BJ (cell line): ENCODE measurements around the gene TRMT11. TPM values are rescaled to one million over a fixed set of nuclear protein-coding genes. Genes with fewer than 3 reads are reported as not detected.

ENCODE experiments used
- CTCF ChIA-PET: fragments of 350-600 bp; formaldehyde crosslinking; extraction: SDS; loops from one replicate; lab custom pipeline; 2021; ENCODE audit warnings: antibody characterized with exemption, inconsistent platforms; lab: Yijun Ruan, JAX
- POLR2A ChIA-PET: fragments of 300-600 bp; sonication (Branson Sonifier 250); formaldehyde crosslinking; extraction: SDS; loops from one replicate; lab custom pipeline; 2021; ENCODE audit warnings: antibody characterized with exemption; lab: Charles Lee
- DNase-seq: peaks from one replicate; pipeline ENCODE4 v3.0.0-alpha.2; 2011; ENCODE audit warnings: low read depth
- H3K27me3 ChIP-seq: 2 replicates; pipeline ENCODE4 v1.6.0; 2011; ENCODE audit warnings: low read length; ENCODE audit not compliant: control insufficient read depth, insufficient read depth
- H3K36me3 ChIP-seq: 2 replicates; pipeline ENCODE4 v1.5.1; 2011; ENCODE audit warnings: low read length; ENCODE audit not compliant: control insufficient read depth, insufficient read depth
- H3K4me3 ChIP-seq: 2 replicates; pipeline ENCODE4 v1.5.1; 2011; ENCODE audit warnings: low read depth, mild to moderate bottlenecking, control low read depth, low read length
- polyA plus RNA-seq: library from polyadenylated mRNA; depleted of rRNA; stranded (reverse); fragments of >200 nt; gene quantifications from 2 replicates; pipeline ENCODE4 v1.2.3, GENCODE V29; 2011
- TF ChIP-seq, protein P1 (sequence below): IDR thresholded peaks from 2 replicates; pipeline ENCODE4 v1.5.1; 2011; ENCODE audit warnings: low read depth, mild to moderate bottlenecking, control low read depth, inconsistent platforms, low read length, moderate library complexity; ENCODE audit not compliant: insufficient read depth

The TRMT11 gene
- polyA plus RNA-seq, 1 experiment: 10.1 TPM

DNA sequence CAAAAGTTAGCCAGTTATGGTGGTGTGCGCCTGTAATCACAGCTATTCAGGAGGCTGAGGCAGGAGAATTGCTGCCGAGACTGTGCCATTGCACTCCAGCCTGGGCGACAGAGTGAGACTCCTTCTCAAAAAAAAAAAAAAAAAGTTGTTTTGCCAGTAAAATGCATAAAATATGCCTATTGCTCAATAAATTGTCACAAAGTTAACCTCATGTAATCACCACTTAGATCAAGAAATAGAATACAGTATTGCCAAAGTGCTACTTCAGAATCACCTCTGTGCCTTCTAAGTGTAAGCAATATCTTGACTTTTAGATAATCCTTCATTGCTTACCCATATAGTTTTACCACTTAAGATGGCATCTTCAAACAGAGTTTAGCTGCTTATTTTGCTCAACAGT, 80.7 kb downstream of the TRMT11 start:
- Histone ChIP-seq H3K4me3 (no peak overlapping the region), H3K27me3 (no peaks in the 10 kb centered on the region), H3K36me3 (no peaks in the 10 kb centered on the region)
- ChIA-PET CTCF (interaction anchor here (0.6 kb wide), 1 partner anchor 49 kb away, joined by 3 read pairs; no protein-coding TSS in a partner anchor), POLR2A (no interaction called here)
- no peak for DNase-seq
- TF ChIP-seq, protein P1, sequence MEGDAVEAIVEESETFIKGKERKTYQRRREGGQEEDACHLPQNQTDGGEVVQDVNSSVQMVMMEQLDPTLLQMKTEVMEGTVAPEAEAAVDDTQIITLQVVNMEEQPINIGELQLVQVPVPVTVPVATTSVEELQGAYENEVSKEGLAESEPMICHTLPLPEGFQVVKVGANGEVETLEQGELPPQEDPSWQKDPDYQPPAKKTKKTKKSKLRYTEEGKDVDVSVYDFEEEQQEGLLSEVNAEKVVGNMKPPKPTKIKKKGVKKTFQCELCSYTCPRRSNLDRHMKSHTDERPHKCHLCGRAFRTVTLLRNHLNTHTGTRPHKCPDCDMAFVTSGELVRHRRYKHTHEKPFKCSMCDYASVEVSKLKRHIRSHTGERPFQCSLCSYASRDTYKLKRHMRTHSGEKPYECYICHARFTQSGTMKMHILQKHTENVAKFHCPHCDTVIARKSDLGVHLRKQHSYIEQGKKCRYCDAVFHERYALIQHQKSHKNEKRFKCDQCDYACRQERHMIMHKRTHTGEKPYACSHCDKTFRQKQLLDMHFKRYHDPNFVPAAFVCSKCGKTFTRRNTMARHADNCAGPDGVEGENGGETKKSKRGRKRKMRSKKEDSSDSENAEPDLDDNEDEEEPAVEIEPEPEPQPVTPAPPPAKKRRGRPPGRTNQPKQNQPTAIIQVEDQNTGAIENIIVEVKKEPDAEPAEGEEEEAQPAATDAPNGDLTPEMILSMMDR: no peak

DNA sequence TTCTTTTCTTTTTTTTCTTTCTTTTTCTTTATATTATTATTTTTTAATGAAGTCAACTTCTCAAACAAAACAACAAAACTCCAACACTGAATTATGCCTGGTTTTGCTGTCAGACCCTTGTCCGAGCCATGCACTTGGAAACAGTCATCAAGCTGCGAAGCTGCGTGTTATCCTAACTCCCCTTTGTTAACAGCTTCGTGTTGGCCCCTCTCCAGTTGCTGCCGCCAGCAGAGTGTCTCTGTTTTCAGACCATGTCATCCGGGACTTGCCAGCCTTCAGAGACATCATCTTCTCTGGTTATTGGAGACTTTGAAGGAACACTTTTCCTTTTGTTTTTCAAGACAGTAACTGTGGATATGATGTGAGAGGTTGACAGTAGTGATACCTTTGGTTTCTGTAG, 83.1 kb downstream of the TRMT11 start:
- Histone ChIP-seq H3K27me3 (no peaks in the 10 kb centered on the region), H3K4me3 (no peak overlapping the region), H3K36me3 (no peaks in the 10 kb centered on the region)
- CTCF ChIA-PET: interaction anchor here (1.0 kb wide), 1 partner anchor 36 kb away, joined by 6 read pairs; no protein-coding TSS in a partner anchor
- DNase-seq: no peak
- POLR2A ChIA-PET: no interaction called here
- TF ChIP-seq, protein P1: no peak

DNA sequence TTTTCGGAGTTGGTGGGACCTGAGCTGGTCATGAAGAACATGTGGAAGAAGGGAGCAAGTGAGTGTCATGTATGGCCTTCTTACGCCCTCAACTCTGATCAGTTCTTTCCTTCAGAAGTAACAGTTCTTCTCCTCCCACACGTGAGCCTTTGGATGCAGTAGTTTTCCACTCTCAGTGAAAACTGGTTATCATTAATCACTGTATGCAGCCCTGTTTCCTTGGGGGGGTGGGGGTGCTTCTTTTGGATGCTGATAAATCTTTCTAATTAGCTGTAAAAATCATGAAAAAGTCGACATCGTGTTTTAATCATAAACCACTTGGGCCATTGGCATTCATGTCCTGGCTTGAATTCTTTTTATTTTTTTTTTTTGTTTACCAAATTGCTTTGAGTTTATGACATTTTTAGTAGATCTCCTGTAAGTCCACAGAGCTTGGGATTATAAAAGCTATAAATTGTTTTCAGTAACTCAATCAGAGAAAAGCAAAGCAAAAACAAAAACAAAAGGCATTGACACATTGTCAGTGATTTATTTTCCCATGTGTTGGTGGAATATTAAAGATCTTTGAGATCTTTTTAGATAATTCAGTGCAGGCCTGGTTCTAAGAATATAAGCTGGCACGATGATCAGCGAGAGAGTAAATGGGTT, 84.8 kb downstream of the TRMT11 start:
- Histone ChIP-seq H3K27me3 (no peaks in the 10 kb centered on the region), H3K36me3 (no peaks in the 10 kb centered on the region), H3K4me3 (no peak overlapping the region)
- POLR2A ChIA-PET: interaction anchor here (0.6 kb wide), 1 partner anchor 8 kb away, joined by 6 read pairs; no protein-coding TSS in a partner anchor
- DNase-seq: no peak
- CTCF ChIA-PET: no interaction called here
- TF ChIP-seq, protein P1: no peak

DNA sequence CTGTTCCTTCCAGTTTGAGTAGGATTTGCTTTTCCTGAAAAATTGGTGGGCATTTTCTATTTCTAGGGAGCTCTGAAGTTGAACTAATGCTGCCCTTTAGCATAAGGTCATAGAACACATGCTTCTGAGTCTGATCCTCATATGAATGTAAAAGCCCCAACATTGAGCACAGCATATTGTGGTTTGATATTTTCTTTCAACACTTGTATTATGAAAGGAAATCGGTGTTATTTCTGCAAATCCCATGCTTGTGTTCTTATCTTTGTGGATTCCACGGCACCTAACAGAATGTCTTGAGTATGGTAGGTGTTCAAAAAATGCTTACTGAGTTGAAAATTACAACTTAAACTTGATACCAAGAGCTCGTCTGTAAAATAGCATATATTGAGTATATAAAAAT, 85.8 kb downstream of the TRMT11 start:
- no peaks in the 10 kb centered on the region for H3K36me3 ChIP-seq
- no peaks in the 10 kb centered on the region for H3K27me3 ChIP-seq
- TF ChIP-seq, protein P1: no peak
- ChIA-PET POLR2A (interaction anchor here (0.6 kb wide), 1 partner anchor 9 kb away, joined by 6 read pairs; no protein-coding TSS in a partner anchor), CTCF (no interaction called here)
- H3K4me3 ChIP-seq: no peak overlapping the region
- DNase-seq: no peak

DNA sequence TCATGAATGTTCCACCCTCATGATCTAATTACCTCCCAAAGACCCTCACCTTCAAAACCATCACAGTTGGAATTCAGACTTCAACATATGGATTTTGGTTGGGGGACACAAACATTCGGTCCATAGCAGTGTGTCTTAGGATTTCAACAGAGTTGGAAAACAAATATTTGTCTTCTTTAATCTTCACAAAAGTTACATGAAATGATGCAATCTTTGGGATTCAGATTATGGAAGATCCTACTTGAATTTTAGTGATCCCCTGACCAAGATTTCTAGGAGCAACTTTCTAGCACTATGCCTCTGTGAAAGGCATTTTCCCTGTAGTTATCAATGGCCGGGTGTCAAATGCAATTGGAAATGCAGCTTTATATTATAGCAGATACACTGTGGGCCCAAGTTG, 86.5 kb downstream of the TRMT11 start:
- Histone ChIP-seq H3K36me3 (no peaks in the 10 kb centered on the region), H3K27me3 (no peaks in the 10 kb centered on the region), H3K4me3 (no peak overlapping the region)
- POLR2A ChIA-PET: no interaction called here
- DNase-seq: no peak
- CTCF ChIA-PET: no interaction called here
- TF ChIP-seq, protein P1: no peak
